ENCODE data around the gene AKIP1. TPM values are rescaled to one million over a fixed set of nuclear protein-coding genes. Genes with fewer than 3 reads are reported as not detected.
"Not testable (repeated sequence)": the region's sequence is repeated elsewhere in the genome, so short reads cannot be mapped to it uniquely, and the experiment has no call there.

The AKIP1 gene
- total RNA-seq, 1 donor: 39.1 TPM

DNA sequence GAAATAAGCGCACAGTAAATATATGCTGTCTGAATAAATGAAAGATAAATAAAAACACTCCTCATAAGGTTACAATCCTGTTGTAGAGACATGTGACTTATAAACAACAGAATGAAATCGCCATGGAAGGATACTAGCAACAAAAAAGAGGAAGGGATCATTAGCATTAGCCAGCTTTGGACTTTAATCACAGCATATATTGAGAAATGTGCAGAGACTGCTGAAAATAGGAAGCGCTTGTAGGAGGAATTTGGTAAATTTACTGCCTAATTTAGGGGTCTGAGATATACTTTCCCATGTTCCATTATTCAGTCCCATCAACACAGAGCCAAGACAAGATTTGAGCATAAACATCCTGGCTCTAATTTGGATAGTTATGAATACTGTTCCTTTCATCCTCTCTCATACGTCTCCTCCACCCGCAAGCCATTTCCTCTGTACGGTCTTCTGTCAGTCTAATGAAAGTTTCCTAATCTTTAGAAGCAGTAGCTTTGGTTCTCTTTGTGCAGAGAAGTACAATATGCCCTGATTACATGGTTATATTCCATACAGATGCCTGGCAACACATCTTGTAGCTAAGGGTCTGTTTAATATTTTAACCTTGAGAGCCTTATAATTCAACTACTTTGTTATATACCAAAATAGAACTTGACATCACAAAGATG is 37.1 kb upstream of the AKIP1 start:
- no peak for DNase-seq (ENCODE audit: insufficient read length, low spot score, missing footprints)
- Histone ChIP-seq H3K4me2 (ENCODE audit: insufficient read depth, low read length) (no peak overlapping the region), H3K27me3 (ENCODE audit: insufficient read depth, low read length) (no peaks in the 10 kb centered on the region), H4K20me1 (ENCODE audit: insufficient read depth, low read length) (no peaks in the 10 kb centered on the region), H3K4me3 (ENCODE audit: insufficient read depth, low read length) (no peak overlapping the region), H3K79me2 (ENCODE audit: insufficient read depth, low read length) (peaks cover 3% of the 10 kb centered on the region), H3K27ac (ENCODE audit: low read depth, low read length) (no peak overlapping the region), H2AFZ (ENCODE audit: low read length) (peak overlapping the region; percentile 16), H3K9me3 (ENCODE audit: low read depth, low read length) (no peaks in the 10 kb centered on the region), H3K4me1 (ENCODE audit: insufficient read depth, low read length) (peaks cover 20% of the 10 kb centered on the region), H3K36me3 (ENCODE audit: insufficient read depth, low read length) (no peaks in the 10 kb centered on the region)
- TF ChIP-seq CTCF (IDR thresholded peaks at IDR 0.05; ENCODE audit: extremely low read depth, low read depth, low read length): no peak

DNA sequence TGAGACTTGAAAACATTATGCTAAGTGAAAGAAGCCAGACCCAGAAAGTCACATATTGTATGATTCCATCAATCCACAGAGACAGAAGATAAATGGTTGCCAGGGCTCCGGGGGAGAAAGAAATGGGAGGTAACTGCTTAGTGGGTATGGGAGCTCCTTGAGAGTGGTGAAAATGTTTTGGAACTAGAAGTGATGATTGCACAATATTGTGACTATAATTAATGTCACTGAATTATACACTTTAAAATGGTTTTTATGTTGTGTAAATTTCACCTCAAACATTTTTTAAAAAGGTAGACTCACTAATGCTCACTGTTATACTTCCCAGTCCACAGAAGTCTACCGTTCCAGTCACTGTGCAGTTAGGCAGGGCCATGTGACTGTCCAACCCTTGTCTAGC is 32.2 kb upstream of the AKIP1 start:
- DNase-seq (ENCODE audit: insufficient read length, low spot score, missing footprints): no peak
- TF ChIP-seq CTCF (IDR thresholded peaks at IDR 0.05; ENCODE audit: extremely low read depth, low read depth, low read length): no peak

GRCh38 chr11:8881585-8881984 is 29.4 kb upstream of the AKIP1 start:
- not testable (repeated sequence) for H3K36me3 ChIP-seq (ENCODE audit: insufficient read depth, low read length); H2AFZ ChIP-seq (ENCODE audit: low read length); H3K4me1 ChIP-seq (ENCODE audit: insufficient read depth, low read length); H3K9me3 ChIP-seq (ENCODE audit: low read depth, low read length); H3K27ac ChIP-seq (ENCODE audit: low read depth, low read length); H3K27me3 ChIP-seq (ENCODE audit: insufficient read depth, low read length); DNase-seq (ENCODE audit: insufficient read length, low spot score, missing footprints); H3K79me2 ChIP-seq (ENCODE audit: insufficient read depth, low read length); H4K20me1 ChIP-seq (ENCODE audit: insufficient read depth, low read length); H3K4me3 ChIP-seq (ENCODE audit: insufficient read depth, low read length); H3K4me2 ChIP-seq (ENCODE audit: insufficient read depth, low read length)

More for the DNA sequence above, 32.2 kb upstream of the AKIP1 start:
- Histone ChIP-seq H3K27ac (ENCODE audit: low read depth, low read length) (no peak overlapping the region), H3K4me3 (ENCODE audit: insufficient read depth, low read length) (no peak overlapping the region), H3K9me3 (ENCODE audit: low read depth, low read length) (no peaks in the 10 kb centered on the region), H3K27me3 (ENCODE audit: insufficient read depth, low read length) (no peaks in the 10 kb centered on the region), H4K20me1 (ENCODE audit: insufficient read depth, low read length) (no peaks in the 10 kb centered on the region), H3K79me2 (ENCODE audit: insufficient read depth, low read length) (no peaks in the 10 kb centered on the region), H3K36me3 (ENCODE audit: insufficient read depth, low read length) (no peaks in the 10 kb centered on the region), H3K4me1 (ENCODE audit: insufficient read depth, low read length) (no peaks in the 10 kb centered on the region), H2AFZ (ENCODE audit: low read length) (no peak overlapping the region), H3K4me2 (ENCODE audit: insufficient read depth, low read length) (no peak overlapping the region)

GRCh38 chr11:8886322-8886721 is 24.7 kb upstream of the AKIP1 start:
- no peak overlapping the region for H3K4me3 ChIP-seq (ENCODE audit: insufficient read depth, low read length)
- H3K79me2 ChIP-seq (ENCODE audit: insufficient read depth, low read length): no peaks in the 10 kb centered on the region
- H3K27me3 ChIP-seq (ENCODE audit: insufficient read depth, low read length): peaks cover 5% of the 10 kb centered on the region
- DNase-seq (ENCODE audit: insufficient read length, low spot score, missing footprints): no peak
- no peaks in the 10 kb centered on the region for H3K36me3 ChIP-seq (ENCODE audit: insufficient read depth, low read length)
- no peak for TF ChIP-seq CTCF (IDR thresholded peaks at IDR 0.05; ENCODE audit: extremely low read depth, low read depth, low read length)
- no peak overlapping the region for H3K4me2 ChIP-seq (ENCODE audit: insufficient read depth, low read length)
- H4K20me1 ChIP-seq (ENCODE audit: insufficient read depth, low read length): no peaks in the 10 kb centered on the region
- H3K4me1 ChIP-seq (ENCODE audit: insufficient read depth, low read length): no peaks in the 10 kb centered on the region
- no peak overlapping the region for H3K27ac ChIP-seq (ENCODE audit: low read depth, low read length)
- no peak overlapping the region for H2AFZ ChIP-seq (ENCODE audit: low read length)
- no peaks in the 10 kb centered on the region for H3K9me3 ChIP-seq (ENCODE audit: low read depth, low read length)

GRCh38 chr11:8891185-8891584 is 19.8 kb upstream of the AKIP1 start:
- not testable (repeated sequence) for DNase-seq (ENCODE audit: insufficient read length, low spot score, missing footprints); H3K36me3 ChIP-seq (ENCODE audit: insufficient read depth, low read length); H3K4me1 ChIP-seq (ENCODE audit: insufficient read depth, low read length); H3K27me3 ChIP-seq (ENCODE audit: insufficient read depth, low read length); H3K4me3 ChIP-seq (ENCODE audit: insufficient read depth, low read length); H3K27ac ChIP-seq (ENCODE audit: low read depth, low read length); H3K4me2 ChIP-seq (ENCODE audit: insufficient read depth, low read length); H3K79me2 ChIP-seq (ENCODE audit: insufficient read depth, low read length); H2AFZ ChIP-seq (ENCODE audit: low read length); H3K9me3 ChIP-seq (ENCODE audit: low read depth, low read length); H4K20me1 ChIP-seq (ENCODE audit: insufficient read depth, low read length)

All from osteoblast (primary cell).